SU-DHL-6 (cell line): Measurements from ENCODE around the gene ACSS1.
A peak's percentile ranks its signal among the peaks of the same experiment; 100 is the strongest.

Experiments used
- EZH2phosphoT487 ChIP-seq: fragments of 200-600 bp; sonication (generic), shearing (Covaris generic); conservative IDR thresholded peaks from 2 replicates; pipeline ENCODE4 v1.6.1; 2018; ENCODE audit warnings: mild to moderate bottlenecking, antibody characterized with exemption, low read length, moderate library complexity, mixed read lengths
- TF ChIP-seq, protein P1 (sequence below): fragments of 200-600 bp; sonication (generic); IDR thresholded peaks from one replicate; pipeline ENCODE4 v1.5.1; 2017; ENCODE audit warnings: antibody characterized with exemption, mild to moderate bottlenecking, low read length, moderate library complexity; ENCODE audit not compliant: insufficient read depth, poor library complexity, severe bottlenecking

DNA sequence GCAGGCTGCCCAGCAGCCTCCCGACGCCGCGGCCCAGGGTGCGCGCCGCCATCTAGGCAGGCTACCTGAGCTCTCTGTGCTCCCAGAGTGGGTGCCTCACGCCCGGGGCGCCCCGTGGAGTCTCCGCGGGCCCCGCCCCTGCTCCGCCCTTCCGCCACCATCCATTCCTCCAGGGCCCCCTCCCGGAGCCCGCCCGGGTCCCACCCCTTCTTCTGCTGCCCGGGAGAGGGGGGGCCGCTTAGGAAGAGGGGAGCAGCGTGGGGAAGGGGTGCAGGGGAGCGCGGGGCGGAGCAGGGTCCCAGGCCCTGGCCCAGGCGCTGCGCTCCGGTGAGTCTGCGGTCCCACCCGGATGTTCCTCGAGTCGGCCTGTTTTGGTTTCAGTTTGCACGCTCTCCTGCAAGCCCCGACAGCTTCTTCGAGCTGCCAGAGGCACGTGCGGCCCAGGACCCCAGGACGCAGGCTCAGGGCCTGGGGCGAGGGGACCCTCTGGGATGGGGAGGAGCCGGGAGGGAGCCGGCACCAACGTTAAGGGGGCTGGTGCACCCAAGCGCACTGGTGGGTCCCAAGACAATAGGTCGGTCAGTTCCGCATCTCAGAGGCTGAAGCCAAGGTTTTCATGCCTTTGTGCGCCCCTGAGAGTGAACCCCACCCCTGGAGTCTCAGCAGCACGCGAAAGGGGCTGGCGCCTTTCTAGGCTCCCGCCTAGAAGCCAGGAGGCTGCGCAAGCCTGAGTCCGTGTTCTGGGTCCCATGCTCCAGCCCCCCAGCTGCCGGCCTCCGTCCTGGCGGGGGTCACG is at the start of gene ACSS1:
- TF ChIP-seq, protein P1, sequence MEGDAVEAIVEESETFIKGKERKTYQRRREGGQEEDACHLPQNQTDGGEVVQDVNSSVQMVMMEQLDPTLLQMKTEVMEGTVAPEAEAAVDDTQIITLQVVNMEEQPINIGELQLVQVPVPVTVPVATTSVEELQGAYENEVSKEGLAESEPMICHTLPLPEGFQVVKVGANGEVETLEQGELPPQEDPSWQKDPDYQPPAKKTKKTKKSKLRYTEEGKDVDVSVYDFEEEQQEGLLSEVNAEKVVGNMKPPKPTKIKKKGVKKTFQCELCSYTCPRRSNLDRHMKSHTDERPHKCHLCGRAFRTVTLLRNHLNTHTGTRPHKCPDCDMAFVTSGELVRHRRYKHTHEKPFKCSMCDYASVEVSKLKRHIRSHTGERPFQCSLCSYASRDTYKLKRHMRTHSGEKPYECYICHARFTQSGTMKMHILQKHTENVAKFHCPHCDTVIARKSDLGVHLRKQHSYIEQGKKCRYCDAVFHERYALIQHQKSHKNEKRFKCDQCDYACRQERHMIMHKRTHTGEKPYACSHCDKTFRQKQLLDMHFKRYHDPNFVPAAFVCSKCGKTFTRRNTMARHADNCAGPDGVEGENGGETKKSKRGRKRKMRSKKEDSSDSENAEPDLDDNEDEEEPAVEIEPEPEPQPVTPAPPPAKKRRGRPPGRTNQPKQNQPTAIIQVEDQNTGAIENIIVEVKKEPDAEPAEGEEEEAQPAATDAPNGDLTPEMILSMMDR = no peak
- 0 out of 2 replicates have a peak, but pooled peaks have one; percentile 86 for TF ChIP-seq EZH2phosphoT487
